GM12878 (cell line): ENCODE data around the gene RNF183. TPM values are rescaled to one million over a fixed set of nuclear protein-coding genes. Genes with fewer than 3 reads are reported as not detected.

ENCODE experiments used
- ATAC-seq: fragments of 200-7000 bp; cut with Tn5 transposase; 3 replicates; pipeline ENCODE4 v1.9.1; 2020; ENCODE audit warnings: mild to moderate bottlenecking, moderate library complexity
- BruUV-seq: library from RNA; stranded (reverse); fragments of 400-500 nt; replicated peaks from 2 replicates; lab custom pipeline; 2021; lab: Mats Ljungman, UMichigan
- CTCF ChIA-PET: fragments of 300-600 bp; sonication (Branson Sonifier 250); formaldehyde crosslinking; extraction: SDS; loops from one replicate; lab custom pipeline; 2021; ENCODE audit warnings: inconsistent platforms; lab: Yijun Ruan, JAX
- POLR2A ChIA-PET: fragments of 350-600 bp; formaldehyde crosslinking; extraction: SDS; loops from one replicate; lab custom pipeline; 2021; ENCODE audit warnings: inconsistent platforms; lab: Charles Lee
- RAD21 ChIA-PET: fragments of 300-600 bp; sonication (Branson Sonifier 250); formaldehyde crosslinking; loops from one replicate; lab custom pipeline; 2023; ENCODE audit warnings: antibody characterized with exemption; ENCODE audit not compliant: unreplicated experiment; lab: Charles Lee
- SMC1A ChIA-PET: fragments of 300-600 bp; sonication (Branson Sonifier 250); formaldehyde crosslinking; loops from one replicate; lab custom pipeline; 2023; ENCODE audit not compliant: unreplicated experiment, uncharacterized antibody; lab: Charles Lee
- DNase-seq: peaks from one replicate; pipeline ENCODE4 v3.0.0-alpha.2; 2011; ENCODE audit warnings: low read depth, low spot score
- FAIRE-seq: peaks from 3 replicates; lab custom pipeline; 2011; peaks lifted over from hg19 to GRCh38; lab: Jason Lieb, UNC
- H2AFZ ChIP-seq: 2 replicates; pipeline ENCODE4 v1.6.0; 2011; ENCODE audit warnings: low read depth, low read length, control low read depth; ENCODE audit not compliant: control insufficient read depth
- H3K27ac ChIP-seq: 2 replicates; pipeline ENCODE4 v1.5.1; 2011; ENCODE audit warnings: control low read depth; ENCODE audit not compliant: control insufficient read depth, insufficient read depth
- H3K27me3 ChIP-seq, 2 experiments: replicated peaks in 1 of 2; 2 replicates each; pipeline versions ENCODE4 v1.6.0 to v1.6.1; 2011; ENCODE audit warnings: low read length in 1 of 2; ENCODE audit not compliant: control insufficient read depth in 2 of 2, insufficient read depth in 2 of 2
- H3K36me3 ChIP-seq, 2 experiments: 2 replicates each; pipeline ENCODE4 v1.5.1; 2011; ENCODE audit warnings: low read length in 1 of 2; ENCODE audit not compliant: control insufficient read depth in 2 of 2, insufficient read depth in 2 of 2
- H3K4me1 ChIP-seq: 2 replicates; pipeline ENCODE4 v1.6.1; 2011; ENCODE audit warnings: mild to moderate bottlenecking, low read length, moderate library complexity, mixed read lengths; ENCODE audit not compliant: control insufficient read depth, insufficient read depth
- H3K4me2 ChIP-seq: 2 replicates; pipeline ENCODE4 v1.6.0; 2011; ENCODE audit warnings: control low read depth; ENCODE audit not compliant: control insufficient read depth, insufficient read depth
- H3K4me3 ChIP-seq: fragments of 200-600 bp; sonication (generic); 2 replicates; pipeline ENCODE4 v1.5.1; 2016
- H3K79me2 ChIP-seq: 2 replicates; pipeline ENCODE4 v1.6.0; 2011; ENCODE audit warnings: low read length; ENCODE audit not compliant: control insufficient read depth, insufficient read depth
- H3K9ac ChIP-seq: 2 replicates; pipeline ENCODE4 v1.8.0; 2011; ENCODE audit warnings: low read length, control low read depth, mixed read lengths; ENCODE audit not compliant: control insufficient read depth, insufficient read depth
- H3K9me3 ChIP-seq: replicated peaks from 3 replicates; pipeline ENCODE4 v1.5.1; 2011; ENCODE audit warnings: mild to moderate bottlenecking, low read length; ENCODE audit not compliant: control insufficient read depth, insufficient read depth
- H4K20me1 ChIP-seq: 2 replicates; pipeline ENCODE4 v1.6.0; 2011; ENCODE audit not compliant: control insufficient read depth, insufficient read depth
- ASH2L ChIP-seq: fragments of 300-600, 200-600 bp; sonication (generic); IDR thresholded peaks from 2 replicates; pipeline ENCODE4 v1.6.1; 2017; ENCODE audit warnings: low read depth, mild to moderate bottlenecking, borderline replicate concordance
- BCL11A ChIP-seq: IDR thresholded peaks from 2 replicates; pipeline ENCODE4 v1.6.1; 2011; ENCODE audit warnings: low read depth, low read length
- CREM ChIP-seq: IDR thresholded peaks from 2 replicates; pipeline ENCODE4 v1.6.1; 2014; ENCODE audit warnings: antibody characterized with exemption, low read depth
- CUX1 ChIP-seq: IDR thresholded peaks from 2 replicates; pipeline ENCODE4 v1.6.1; 2012; ENCODE audit warnings: improper control_type of control experiment, low read depth, low read length; ENCODE audit not compliant: insufficient replicate concordance
- EGR1 ChIP-seq, 2 experiments: IDR thresholded peaks; 1 replicate in 1 of 2; 2 replicates in 1 of 2; pipeline ENCODE4 v1.6.1; 2011 to 2012; ENCODE audit warnings: low read depth in 2 of 2, low read length in 2 of 2, borderline replicate concordance in 1 of 2, mild to moderate bottlenecking in 1 of 2, moderate library complexity in 1 of 2
- IRF4 ChIP-seq: IDR thresholded peaks from 2 replicates; pipeline ENCODE4 v1.6.1; 2011; ENCODE audit warnings: low read depth, low read length
- PKNOX1 ChIP-seq: fragments of 450-650 bp; IDR thresholded peaks from 2 replicates; pipeline ENCODE4 v1.6.1; 2016; ENCODE audit warnings: mild to moderate bottlenecking
- TCF12 ChIP-seq: IDR thresholded peaks from 2 replicates; pipeline ENCODE4 v1.6.1; 2011; ENCODE audit warnings: low read depth, mild to moderate bottlenecking, low read length
- ZZZ3 ChIP-seq: IDR thresholded peaks from 2 replicates; pipeline ENCODE4 v1.6.1; 2011; ENCODE audit warnings: low read depth; ENCODE audit not compliant: control insufficient read depth, insufficient read length
- in situ Hi-C: fragments of 300-500 bp; cut with MboI; formaldehyde crosslinking; loops from 9 replicates; pipeline ENCODE4 v1.14.3; 2018; ENCODE audit warnings: mixed read lengths
- intact Hi-C: fragments of 100-400 bp; cut with micrococcal nuclease; formaldehyde crosslinking; loops from one replicate; pipeline ENCODE4 v1.14.2; 2022; ENCODE audit not compliant: unreplicated experiment
- polyA plus RNA-seq, 11 experiments: library from polyadenylated mRNA; depleted of rRNA in 4 of 11; unstranded in 6 of 11; stranded (reverse) in 5 of 11; fragments of >200 nt; fragmentation: Nextera tagmentation in 4 of 11; fragmentation: Illumina TruSeq in 1 of 11; extraction: Ambion mirVana in 4 of 11; extraction: Trizol in 1 of 11; gene quantifications; 1 replicate in 1 of 11; 2 replicates in 10 of 11; pipeline versions ENCODE4 v1.2.1 to v1.2.3, GENCODE V29; 2011 to 2016; ENCODE audit warnings: inconsistent platforms in 2 of 11, missing spikeins in 2 of 11, low read depth in 1 of 11
- total RNA-seq, 4 experiments: library from RNA; depleted of rRNA in 3 of 4; stranded (reverse); fragments of >200 nt in 3 of 4; fragmentation: Illumina TruSeq in 1 of 4; extraction: Trizol in 1 of 4; gene quantifications; 2 replicates each; pipeline versions ENCODE4 v1.2.1 to v1.2.3, GENCODE V29; 2013 to 2021

RNF183 gene
- total and polyA plus RNA-seq, 10 of the 15 experiments (the other 5 are each of a cell fraction or from before 2014, with no cell fraction given): 0.03 to 0.26 (median 0.07) TPM; not detected in 6

- Histone ChIP-seq H3K27me3 (peaks cover 0 to 3% of the 10 kb centered on the region in 2 experiments; a peak in 1 of 4 replicates), H2AFZ (no peak overlapping the region), H3K79me2 (no peaks in the 10 kb centered on the region), H3K9ac (no peak overlapping the region), H3K4me2 (no peak overlapping the region), H4K20me1 (no peaks in the 10 kb centered on the region; the same call in 1 of the 2 replicates), H3K36me3 (no peaks in the 10 kb centered on the region), H3K4me1 (no peaks in the 10 kb centered on the region), H3K4me3 (no peak overlapping the region), H3K9me3 (no peaks in the 10 kb centered on the region), H3K27ac (no peak overlapping the region)
- DNase-seq: no peak
- ChIA-PET CTCF (no interaction called here), SMC1A (interaction anchor here (1.5 kb wide), 1 partner anchor 91 kb away, joined by 4 read pairs; no protein-coding TSS in a partner anchor), POLR2A (no interaction called here), RAD21 (no interaction called here)
- FAIRE-seq: no peak
- BruUV-seq: no TSS peak
- ATAC-seq: no peak
- intact Hi-C loops (no loop called here), in situ Hi-C loops (no loop called here)
- TF ChIP-seq TCF12: no peak
- no peak for TF ChIP-seq BCL11A
- no peak for TF ChIP-seq ASH2L
- no peak for TF ChIP-seq CREM
- TF ChIP-seq PKNOX1: no peak
- no peak for TF ChIP-seq EGR1 (IDR thresholded peaks at IDR 0.05; ENCODE audit: borderline replicate concordance in 1 of 2, low read depth in 2 of 2, low read length in 2 of 2)
- TF ChIP-seq CUX1: no peak
- no peak for TF ChIP-seq ZZZ3
- no peak for TF ChIP-seq IRF4
Measured at GRCh38 chr9:113315231-113315630, 12.1 kb upstream of the RNF183 start.
